Retinal pigment epithelial cell (primary cell): ENCODE data around the gene OPRM1.

ENCODE experiments used
- DNase-seq: peaks from one replicate; pipeline ENCODE4 v3.0.0-alpha.2; 2010; ENCODE audit warnings: low read depth
- H3K4me3 ChIP-seq: 2 replicates; pipeline ENCODE4 v1.5.1; 2011; ENCODE audit warnings: mild to moderate bottlenecking, low read length, control low read depth, moderate library complexity
- TF ChIP-seq, protein P1 (sequence below): conservative IDR thresholded peaks from 2 replicates; pipeline ENCODE4 v1.5.1; 2011; ENCODE audit warnings: low read depth, low read length, control low read depth, inconsistent platforms

Gene OPRM1

GRCh38 chr6:154228521-154228905 lies 189.5 kb downstream of the OPRM1 start:
- DNase-seq, result no peak
- TF ChIP-seq, protein P1, sequence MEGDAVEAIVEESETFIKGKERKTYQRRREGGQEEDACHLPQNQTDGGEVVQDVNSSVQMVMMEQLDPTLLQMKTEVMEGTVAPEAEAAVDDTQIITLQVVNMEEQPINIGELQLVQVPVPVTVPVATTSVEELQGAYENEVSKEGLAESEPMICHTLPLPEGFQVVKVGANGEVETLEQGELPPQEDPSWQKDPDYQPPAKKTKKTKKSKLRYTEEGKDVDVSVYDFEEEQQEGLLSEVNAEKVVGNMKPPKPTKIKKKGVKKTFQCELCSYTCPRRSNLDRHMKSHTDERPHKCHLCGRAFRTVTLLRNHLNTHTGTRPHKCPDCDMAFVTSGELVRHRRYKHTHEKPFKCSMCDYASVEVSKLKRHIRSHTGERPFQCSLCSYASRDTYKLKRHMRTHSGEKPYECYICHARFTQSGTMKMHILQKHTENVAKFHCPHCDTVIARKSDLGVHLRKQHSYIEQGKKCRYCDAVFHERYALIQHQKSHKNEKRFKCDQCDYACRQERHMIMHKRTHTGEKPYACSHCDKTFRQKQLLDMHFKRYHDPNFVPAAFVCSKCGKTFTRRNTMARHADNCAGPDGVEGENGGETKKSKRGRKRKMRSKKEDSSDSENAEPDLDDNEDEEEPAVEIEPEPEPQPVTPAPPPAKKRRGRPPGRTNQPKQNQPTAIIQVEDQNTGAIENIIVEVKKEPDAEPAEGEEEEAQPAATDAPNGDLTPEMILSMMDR, result no peak
- no peak overlapping the region for H3K4me3 ChIP-seq

DNA sequence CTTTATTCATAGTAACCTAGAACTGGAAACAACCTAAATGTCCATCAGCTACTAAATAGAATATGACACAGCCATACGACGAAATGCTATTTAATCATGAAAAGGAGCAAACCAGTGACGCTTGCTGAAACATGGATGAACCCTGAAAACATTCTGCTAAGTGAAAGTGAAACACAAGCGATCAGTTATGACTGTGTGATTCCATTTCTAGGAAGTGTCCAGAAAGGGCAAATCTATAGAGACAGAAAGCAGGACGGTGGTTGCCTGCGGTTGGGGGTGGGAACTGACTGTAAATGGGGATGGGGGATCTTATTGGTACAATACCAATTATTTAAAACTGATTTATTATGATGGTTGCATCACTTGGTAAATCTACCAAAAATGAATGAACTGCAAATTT lies 190.7 kb downstream of the OPRM1 start:
- DNase-seq, result no peak
- TF ChIP-seq, protein P1, result no peak
- H3K4me3 ChIP-seq, result no peak overlapping the region

DNA sequence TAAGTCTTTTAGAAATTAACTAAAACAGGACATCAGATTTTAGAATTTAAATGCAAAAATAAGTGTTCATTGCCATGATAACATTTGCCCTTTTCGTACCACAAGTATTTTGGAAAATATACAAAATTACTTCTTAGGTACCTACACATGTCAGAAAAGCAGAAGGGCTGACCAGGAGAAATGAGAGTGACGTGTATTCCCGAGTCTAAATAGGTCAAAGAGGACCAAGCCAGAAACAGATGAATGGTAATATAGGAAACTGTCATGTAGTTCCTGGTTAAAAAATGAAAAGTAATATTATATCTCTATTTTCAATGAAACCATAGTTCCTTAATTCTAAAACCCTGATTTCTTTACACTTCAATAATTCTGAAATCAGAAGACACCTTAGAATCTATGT lies 191.4 kb downstream of the OPRM1 start:
- DNase-seq, result no peak
- TF ChIP-seq, protein P1, result no peak
- H3K4me3 ChIP-seq, result no peak overlapping the region

GRCh38 chr6:154230910-154231595 lies 192.0 kb downstream of the OPRM1 start:
- TF ChIP-seq, protein P1, result no peak
- no peak for DNase-seq
- H3K4me3 ChIP-seq, result no peak overlapping the region

GRCh38 chr6:154232013-154232910 lies 193.2 kb downstream of the OPRM1 start:
- TF ChIP-seq, protein P1, result no peak
- no peak overlapping the region for H3K4me3 ChIP-seq
- DNase-seq, result no peak

DNA sequence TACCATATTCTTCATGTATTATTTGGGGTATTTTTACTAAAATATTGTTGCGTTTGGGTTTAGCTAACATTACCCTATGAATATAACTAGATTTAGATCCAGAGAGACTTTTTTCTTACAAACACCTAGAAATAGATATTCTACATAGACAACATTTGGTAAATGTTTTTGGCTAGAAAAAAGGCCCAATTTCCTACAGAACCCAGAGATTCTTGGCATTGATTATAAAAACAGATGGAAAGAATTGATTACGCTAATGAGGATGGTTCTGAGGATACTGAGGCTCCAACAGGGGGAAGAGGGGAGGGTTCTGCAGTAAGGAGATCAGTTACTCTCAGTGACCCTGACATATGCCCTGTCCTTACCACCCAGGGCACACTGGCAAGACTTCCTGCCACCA lies 194.3 kb downstream of the OPRM1 start:
- TF ChIP-seq, protein P1, result no peak
- H3K4me3 ChIP-seq, result no peak overlapping the region
- no peak for DNase-seq
